Activated CD4-positive, alpha-beta T cell treated with anti-CD3 and anti-CD28 coated beads for 4 hours (primary cell): ENCODE measurements around the gene SLC39A9.
"Not testable (repeated sequence)": the region's sequence is repeated elsewhere in the genome, so short reads cannot be mapped to it uniquely, and the experiment has no call there.

Experiments used
- DNase-seq, 2 donors: peaks; one replicate each; pipeline ENCODE4 v3.0.0-alpha.2; 2020

The SLC39A9 gene

GRCh38 chr14:69370061-69370460 lies 28.4 kb upstream of the SLC39A9 start:
- no peak for DNase-seq

GRCh38 chr14:69372146-69372545 lies 26.3 kb upstream of the SLC39A9 start:
- DNase-seq: no peak

GRCh38 chr14:69373104-69373503 lies 25.4 kb upstream of the SLC39A9 start:
- DNase-seq: no peak

GRCh38 chr14:69374235-69374634 lies 24.3 kb upstream of the SLC39A9 start:
- DNase-seq: no peak

- DNase-seq: no peak
Observed at GRCh38 chr14:69375182-69375581, 23.3 kb upstream of the SLC39A9 start.

- DNase-seq: no peak
Observed at GRCh38 chr14:69375722-69376121, 22.8 kb upstream of the SLC39A9 start.

GRCh38 chr14:69376439-69376838 lies 22.1 kb upstream of the SLC39A9 start:
- no peak for DNase-seq

GRCh38 chr14:69378274-69378673 lies 20.2 kb upstream of the SLC39A9 start:
- no peak for DNase-seq

- no peak for DNase-seq
Observed at GRCh38 chr14:69387311-69387710, 11.2 kb upstream of the SLC39A9 start.

GRCh38 chr14:69391400-69391799 lies 7.1 kb upstream of the SLC39A9 start:
- DNase-seq: not testable (repeated sequence)

- no peak for DNase-seq
Observed at GRCh38 chr14:69392481-69392880, 6.0 kb upstream of the SLC39A9 start.

- no peak for DNase-seq
Observed at GRCh38 chr14:69395929-69396328, 2.6 kb upstream of the SLC39A9 start.

- no peak for DNase-seq
Observed at GRCh38 chr14:69398818-69399210, 322 bp downstream of the SLC39A9 start.

GRCh38 chr14:69399750-69400149 lies 1.3 kb downstream of the SLC39A9 start:
- no peak for DNase-seq

GRCh38 chr14:69400154-69400553 lies 1.7 kb downstream of the SLC39A9 start:
- no peak for DNase-seq

GRCh38 chr14:69401841-69402240 lies 3.3 kb downstream of the SLC39A9 start:
- no peak for DNase-seq

GRCh38 chr14:69404478-69404877 lies 6.0 kb downstream of the SLC39A9 start:
- DNase-seq: no peak

- DNase-seq: no peak
Observed at GRCh38 chr14:69404883-69405282, 6.4 kb downstream of the SLC39A9 start.

GRCh38 chr14:69405762-69406161 lies 7.3 kb downstream of the SLC39A9 start:
- no peak for DNase-seq

GRCh38 chr14:69408331-69408960 lies 10.0 kb downstream of the SLC39A9 start:
- DNase-seq: no peak

GRCh38 chr14:69413483-69413882 lies 15.0 kb downstream of the SLC39A9 start:
- DNase-seq: no peak

- not testable (repeated sequence) for DNase-seq
Observed at GRCh38 chr14:69416087-69416486, 17.6 kb downstream of the SLC39A9 start.

- DNase-seq: no peak
Observed at GRCh38 chr14:69423279-69423678, 24.8 kb downstream of the SLC39A9 start.

- DNase-seq: no peak
Observed at GRCh38 chr14:69424149-69424923, 25.8 kb downstream of the SLC39A9 start.

GRCh38 chr14:69427596-69427995 lies 29.1 kb downstream of the SLC39A9 start:
- no peak for DNase-seq
